ENCODE measurements around the gene PGR. TPM values are rescaled to one million over a fixed set of nuclear protein-coding genes. Genes with fewer than 3 reads are reported as not detected.

The PGR gene
- total RNA-seq, 4 donors from 2014 or later: 1.9 to 7.0 (median 4.2) TPM

DNA sequence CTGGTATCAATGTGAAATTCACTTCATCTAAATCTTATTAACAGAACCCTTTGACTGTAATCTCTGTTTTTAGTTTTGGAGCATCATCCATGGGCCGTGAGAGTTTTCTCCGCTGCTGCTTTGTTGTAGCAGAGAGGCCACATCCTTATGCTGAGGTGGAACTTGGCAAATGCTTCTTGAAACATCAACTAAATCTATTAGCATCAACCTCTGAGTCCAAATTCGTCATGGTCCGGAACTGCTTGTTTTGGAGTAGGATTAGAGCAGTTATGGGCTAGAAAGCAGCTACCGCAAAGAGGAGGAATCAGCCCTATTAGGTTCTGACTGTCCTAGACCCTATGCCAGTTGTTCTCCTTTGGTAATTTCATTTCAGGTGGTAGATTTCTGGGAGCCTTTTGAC lies 117.7 kb downstream of the PGR start:
- TF ChIP-seq, protein P1, sequence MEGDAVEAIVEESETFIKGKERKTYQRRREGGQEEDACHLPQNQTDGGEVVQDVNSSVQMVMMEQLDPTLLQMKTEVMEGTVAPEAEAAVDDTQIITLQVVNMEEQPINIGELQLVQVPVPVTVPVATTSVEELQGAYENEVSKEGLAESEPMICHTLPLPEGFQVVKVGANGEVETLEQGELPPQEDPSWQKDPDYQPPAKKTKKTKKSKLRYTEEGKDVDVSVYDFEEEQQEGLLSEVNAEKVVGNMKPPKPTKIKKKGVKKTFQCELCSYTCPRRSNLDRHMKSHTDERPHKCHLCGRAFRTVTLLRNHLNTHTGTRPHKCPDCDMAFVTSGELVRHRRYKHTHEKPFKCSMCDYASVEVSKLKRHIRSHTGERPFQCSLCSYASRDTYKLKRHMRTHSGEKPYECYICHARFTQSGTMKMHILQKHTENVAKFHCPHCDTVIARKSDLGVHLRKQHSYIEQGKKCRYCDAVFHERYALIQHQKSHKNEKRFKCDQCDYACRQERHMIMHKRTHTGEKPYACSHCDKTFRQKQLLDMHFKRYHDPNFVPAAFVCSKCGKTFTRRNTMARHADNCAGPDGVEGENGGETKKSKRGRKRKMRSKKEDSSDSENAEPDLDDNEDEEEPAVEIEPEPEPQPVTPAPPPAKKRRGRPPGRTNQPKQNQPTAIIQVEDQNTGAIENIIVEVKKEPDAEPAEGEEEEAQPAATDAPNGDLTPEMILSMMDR (IDR thresholded peaks at IDR 0.05; ENCODE audit: low read depth): no peak

DNA sequence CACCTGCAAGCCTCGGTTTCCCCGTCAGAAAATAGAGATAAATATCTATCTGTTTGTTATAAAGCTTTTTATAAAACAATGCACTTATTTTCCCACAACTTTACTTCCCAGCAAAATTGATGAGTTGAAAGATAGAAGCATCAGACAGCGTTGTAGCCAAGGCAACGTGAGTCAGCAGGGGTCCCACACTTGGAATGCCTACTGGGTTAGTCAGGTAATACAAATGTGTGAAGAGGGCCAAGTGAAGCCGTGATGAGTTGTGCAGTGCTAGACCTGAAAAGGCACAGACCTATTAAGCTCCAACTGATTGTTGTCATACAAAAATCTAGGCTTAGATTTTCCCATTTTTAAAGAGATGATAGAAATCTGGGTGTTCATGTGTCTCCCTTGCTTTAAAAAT lies 118.7 kb downstream of the PGR start:
- TF ChIP-seq, protein P1 (IDR thresholded peaks at IDR 0.05; ENCODE audit: low read depth): no peak

DNA sequence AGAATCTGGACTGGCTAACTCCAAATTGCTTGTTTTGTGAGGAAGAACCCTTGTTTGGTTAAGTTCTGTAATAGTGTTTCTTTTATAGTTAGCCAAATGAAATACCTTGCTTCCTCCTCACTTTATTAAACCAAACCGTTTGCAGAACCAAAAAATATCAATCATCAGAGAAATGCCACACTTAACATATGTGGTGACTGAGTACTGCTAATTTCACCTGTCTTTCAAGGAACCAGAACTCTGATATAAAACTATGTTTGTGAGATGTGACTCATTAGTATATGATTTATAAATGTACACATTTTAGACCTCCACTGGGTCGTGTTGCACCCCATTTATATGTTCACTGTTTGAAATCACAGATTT lies 119.9 kb downstream of the PGR start:
- TF ChIP-seq, protein P1 (IDR thresholded peaks at IDR 0.05; ENCODE audit: low read depth): no peak

DNA sequence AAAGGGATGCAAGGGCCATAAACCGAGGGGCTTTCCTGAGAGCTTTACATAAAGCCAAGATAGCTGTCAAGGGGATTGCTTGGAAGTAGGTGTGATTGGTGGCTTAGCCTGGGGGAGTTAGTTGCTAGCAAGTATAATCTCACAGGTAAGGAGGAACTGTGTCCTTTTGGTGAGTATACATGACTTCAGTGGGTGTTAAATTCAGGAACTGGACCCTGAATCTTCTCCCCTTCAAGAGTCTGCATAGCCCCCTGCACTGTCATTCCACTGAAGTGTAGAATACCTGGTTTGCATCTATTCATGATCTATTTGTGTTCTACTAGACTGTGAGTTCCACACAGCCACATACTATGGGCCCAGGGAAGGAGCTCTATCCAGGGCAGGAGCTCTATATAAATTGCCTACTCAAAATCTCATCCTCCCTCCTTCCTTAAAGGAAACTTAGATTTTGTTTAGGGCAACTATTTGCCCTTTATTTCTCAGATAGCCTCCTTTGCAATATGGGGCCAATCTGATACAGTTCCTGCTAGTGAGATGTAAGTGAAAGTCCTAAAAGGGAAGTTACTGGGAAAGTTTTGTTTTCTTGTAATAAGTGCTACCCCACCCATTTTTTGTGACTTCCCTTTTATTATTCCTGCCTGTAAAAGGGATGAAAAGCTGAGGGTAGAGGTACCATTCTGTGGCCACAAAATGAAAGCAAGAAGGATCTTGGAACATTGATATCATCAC lies 120.5 kb downstream of the PGR start:
- TF ChIP-seq, protein P1 (IDR thresholded peaks at IDR 0.05; ENCODE audit: low read depth): no peak

DNA sequence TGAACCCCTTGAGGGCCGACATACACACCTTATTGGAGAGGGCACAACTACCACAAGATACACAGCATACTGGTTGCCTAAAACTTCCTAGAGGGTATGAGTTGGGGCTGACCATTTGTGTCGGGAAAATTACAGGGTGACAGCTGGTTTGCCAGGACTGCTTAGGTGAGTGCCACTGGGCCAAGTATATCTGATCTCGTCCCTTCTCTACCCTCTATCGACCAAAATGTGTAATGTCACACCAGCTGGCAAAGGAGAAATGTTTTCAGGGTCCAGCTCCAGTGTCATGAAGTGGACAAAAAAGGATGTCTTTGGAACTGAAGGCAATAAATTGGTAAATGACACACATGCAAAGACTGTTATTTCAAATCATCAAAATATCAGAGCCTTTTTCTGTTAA lies 126.1 kb downstream of the PGR start:
- TF ChIP-seq, protein P1 (IDR thresholded peaks at IDR 0.05; ENCODE audit: low read depth): no peak

DNA sequence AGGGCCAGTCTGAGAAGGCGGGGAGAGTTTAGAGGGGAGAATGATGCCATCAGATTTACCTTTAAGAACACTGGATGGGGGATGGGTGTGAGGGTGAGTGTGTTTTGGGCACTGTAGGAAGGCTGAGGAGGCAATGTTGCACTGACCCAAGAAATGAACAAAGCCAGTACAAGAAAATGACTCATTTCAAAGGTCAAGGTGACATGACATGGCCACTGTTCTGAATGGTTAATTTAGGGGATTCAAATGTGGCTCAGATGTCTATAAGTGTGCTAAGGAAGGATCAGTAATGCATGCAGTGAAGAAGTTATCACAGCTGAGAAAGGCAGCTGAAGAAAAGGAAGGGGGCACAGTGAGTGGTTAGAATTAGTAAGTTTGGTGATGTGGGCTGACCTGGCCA lies 129.9 kb downstream of the PGR start:
- TF ChIP-seq, protein P1 (IDR thresholded peaks at IDR 0.05; ENCODE audit: low read depth): no peak

DNA sequence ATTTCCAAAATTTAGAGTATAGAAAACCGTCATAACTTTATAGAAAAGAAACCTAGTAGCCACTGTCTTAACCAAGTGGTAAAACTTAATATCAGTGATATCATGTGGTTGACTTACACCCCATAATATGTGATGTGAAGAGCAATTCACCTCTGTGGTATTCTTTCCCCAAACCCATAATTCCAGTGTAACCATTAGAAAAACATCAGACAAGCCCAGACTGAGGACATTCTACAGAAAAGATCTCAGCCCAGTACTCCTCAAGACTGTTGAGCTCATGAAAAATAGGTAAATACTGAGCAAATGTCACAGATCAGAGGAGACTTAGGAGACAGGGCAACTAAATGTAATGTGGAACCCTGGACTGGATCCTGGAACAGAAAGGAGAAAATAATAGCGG lies 134.6 kb downstream of the PGR start:
- TF ChIP-seq, protein P1 (IDR thresholded peaks at IDR 0.05; ENCODE audit: low read depth): no peak

All from subcutaneous adipose tissue (tissue), 4 donors.